Neutrophil (primary cell): ENCODE data around the gene TMEM271.

Experiments
- H3K27ac ChIP-seq: fragments of 200-600 bp; sonication (generic); 2 replicates; pipeline ENCODE4 v1.5.1; 2016; ENCODE audit warnings: mild to moderate bottlenecking, moderate library complexity
- H3K27me3 ChIP-seq: fragments of 200-600 bp; sonication (generic); 2 replicates; pipeline ENCODE4 v1.6.0; 2016; ENCODE audit warnings: mild to moderate bottlenecking
- H3K36me3 ChIP-seq: fragments of 200-600 bp; sonication (generic); 2 replicates; pipeline ENCODE4 v1.5.1; 2017
- H3K4me1 ChIP-seq, 2 experiments: fragments of 200-600 bp in 1 of 2; sonication (generic) in 1 of 2; 1 replicate in 1 of 2; 2 replicates in 1 of 2; pipeline versions ENCODE4 v1.5.1 to v1.6.1; 2013 to 2016; ENCODE audit warnings: low read depth in 1 of 2, low read length in 1 of 2, mild to moderate bottlenecking in 1 of 2, moderate library complexity in 1 of 2; ENCODE audit not compliant: control insufficient read depth in 1 of 2, insufficient read depth in 1 of 2
- H3K4me3 ChIP-seq, 2 experiments: fragments of 200-600 bp in 1 of 2; sonication (generic) in 1 of 2; 1 replicate in 1 of 2; 2 replicates in 1 of 2; pipeline ENCODE4 v1.5.1; 2013 to 2016; ENCODE audit warnings: low read depth in 1 of 2, low read length in 1 of 2, mild to moderate bottlenecking in 1 of 2, moderate library complexity in 1 of 2
- H3K9me3 ChIP-seq: fragments of 200-600 bp; sonication (generic); 2 replicates; pipeline ENCODE4 v1.5.1; 2016
- CTCF ChIP-seq: fragments of 200-600 bp; sonication (generic); IDR thresholded peaks from 2 replicates; pipeline ENCODE4 v1.5.1; 2016; ENCODE audit warnings: antibody characterized with exemption

The TMEM271 gene

GRCh38 chr4:544386-545105, 31.5 kb downstream of the TMEM271 start:
- Histone ChIP-seq H3K36me3 (no peaks in the 10 kb centered on the region), H3K4me3 (no peak overlapping the region), H3K9me3 (no peaks in the 10 kb centered on the region), H3K27ac (no peak overlapping the region), H3K4me1 (no peaks in the 10 kb centered on the region), H3K27me3 (no peaks in the 10 kb centered on the region)
- TF ChIP-seq CTCF: no peak

DNA sequence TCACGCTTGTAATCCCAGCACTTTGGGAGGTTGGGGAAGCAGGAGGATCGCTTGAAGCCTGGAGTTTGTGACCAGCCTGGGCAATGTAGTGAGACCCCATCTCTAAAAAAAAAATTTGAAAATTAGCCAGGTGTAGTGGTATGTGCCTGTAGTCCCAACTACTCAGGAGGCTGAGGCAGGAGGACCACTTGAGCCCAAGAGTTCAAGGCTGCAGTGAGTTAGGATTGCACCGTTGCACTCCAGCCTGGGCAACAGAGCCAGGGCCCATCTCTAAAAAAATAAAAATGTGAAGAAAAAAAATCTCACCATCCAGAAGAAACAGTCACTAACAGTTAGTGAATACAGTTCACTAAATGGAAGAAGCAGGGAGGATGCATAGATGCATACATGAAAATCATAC, 34.8 kb downstream of the TMEM271 start:
- no peaks in the 10 kb centered on the region for H3K9me3 ChIP-seq

GRCh38 chr4:538542-539142, 37.5 kb downstream of the TMEM271 start:
- no peak overlapping the region for H3K27ac ChIP-seq
- peaks cover 43% of the 10 kb centered on the region for H3K36me3 ChIP-seq
- H3K9me3 ChIP-seq: no peaks in the 10 kb centered on the region
- H3K4me3 ChIP-seq: no peak overlapping the region
- H3K4me1 ChIP-seq: no peaks in the 10 kb centered on the region
- H3K27me3 ChIP-seq: no peaks in the 10 kb centered on the region
- no peak for TF ChIP-seq CTCF

More for the DNA sequence above, 34.8 kb downstream of the TMEM271 start:
- no peak overlapping the region for H3K27ac ChIP-seq
- no peaks in the 10 kb centered on the region for H3K27me3 ChIP-seq
- no peak for TF ChIP-seq CTCF
- no peak overlapping the region for H3K4me3 ChIP-seq
- peaks cover 17% of the 10 kb centered on the region for H3K36me3 ChIP-seq
- H3K4me1 ChIP-seq: no peaks in the 10 kb centered on the region

DNA sequence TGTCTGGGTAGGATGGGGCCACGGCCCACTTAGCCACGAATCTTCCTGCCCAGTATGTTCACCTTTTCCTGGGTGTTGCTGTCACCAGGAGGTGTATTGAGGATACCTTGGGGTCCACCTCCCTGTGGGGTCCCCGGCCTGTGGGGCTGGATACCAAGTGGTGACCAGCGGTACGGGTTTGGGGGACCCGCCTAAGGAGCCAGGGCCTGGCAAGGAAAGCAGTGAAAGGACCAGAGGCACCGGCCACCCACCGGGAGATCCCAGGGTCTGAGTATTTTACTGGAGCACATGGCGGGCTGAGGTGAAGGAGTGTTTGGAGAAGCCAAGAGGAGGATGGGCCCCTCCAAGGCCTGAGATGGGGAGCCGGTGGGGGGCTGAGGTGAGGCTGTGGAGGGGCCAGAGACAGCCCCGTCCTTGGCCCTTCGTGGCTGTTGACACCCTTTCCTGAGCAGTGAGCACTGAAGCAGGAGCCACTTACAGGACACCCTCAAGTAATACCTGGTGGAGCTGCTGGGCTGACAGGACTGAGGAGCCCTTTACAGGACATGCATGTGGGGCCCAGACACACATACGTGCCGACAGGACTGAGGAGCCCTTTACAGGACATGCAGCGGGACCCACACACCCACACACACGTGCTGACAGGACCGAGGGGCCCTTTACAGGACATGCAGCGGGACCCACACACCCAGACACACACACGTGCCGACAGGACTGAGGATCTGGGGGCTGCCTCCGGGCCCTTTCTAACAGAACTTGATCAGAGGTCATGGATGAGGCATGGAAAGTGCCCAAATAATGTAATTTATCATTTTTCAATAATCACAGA, 38.4 kb downstream of the TMEM271 start:
- no peak for TF ChIP-seq CTCF

DNA sequence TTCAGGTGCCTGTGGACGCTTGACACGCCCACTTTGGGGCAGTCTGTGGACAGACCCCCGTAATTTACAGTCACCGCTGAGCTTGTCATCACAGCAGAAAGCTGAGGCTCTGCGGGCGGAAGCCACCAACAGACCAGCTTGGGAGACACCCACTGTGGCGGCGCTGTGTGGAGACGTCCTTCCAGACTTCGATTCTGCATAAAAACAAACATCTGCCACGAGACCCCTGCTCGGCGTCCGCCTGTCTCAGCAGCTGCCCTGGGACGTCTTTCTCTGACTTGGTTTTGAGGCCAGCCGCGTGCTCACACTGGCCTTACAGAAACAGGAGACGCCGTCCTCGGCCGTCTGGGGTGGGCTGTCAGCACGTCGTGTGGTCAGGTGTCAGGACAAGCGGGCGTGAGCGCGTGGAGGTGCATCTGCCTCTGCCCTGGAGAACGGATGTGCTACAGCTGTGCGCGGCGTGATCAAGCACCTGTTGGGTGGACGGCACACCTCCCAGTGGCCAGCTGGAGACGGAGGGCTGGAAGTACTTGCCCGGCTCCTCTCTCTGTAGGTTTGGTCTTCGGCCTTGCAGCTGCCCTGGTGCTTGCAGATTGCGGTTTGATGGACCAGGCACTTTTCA, 39.6 kb downstream of the TMEM271 start:
- Histone ChIP-seq H3K4me1 (no peaks in the 10 kb centered on the region), H3K9me3 (no peaks in the 10 kb centered on the region), H3K27me3 (no peaks in the 10 kb centered on the region), H3K36me3 (peaks cover 65% of the 10 kb centered on the region), H3K27ac (no peak overlapping the region), H3K4me3 (no peak overlapping the region)
- no peak for TF ChIP-seq CTCF

More for the DNA sequence above, 38.4 kb downstream of the TMEM271 start:
- no peak overlapping the region for H3K27ac ChIP-seq
- no peaks in the 10 kb centered on the region for H3K9me3 ChIP-seq
- H3K4me1 ChIP-seq: no peaks in the 10 kb centered on the region
- H3K4me3 ChIP-seq: no peak overlapping the region
- H3K36me3 ChIP-seq: peaks cover 53% of the 10 kb centered on the region
- no peaks in the 10 kb centered on the region for H3K27me3 ChIP-seq
